ENCODE data around the gene GPR160. TPM values are rescaled to one million over a fixed set of nuclear protein-coding genes. Genes with fewer than 3 reads are reported as not detected.
A peak's percentile ranks its signal among the peaks of the same experiment; 100 is the strongest.

Gene GPR160
- total RNA-seq (1 to 10 TPM in 3 of 10 donors, under 1 TPM in 7; 0.22 to 1.9 (median 0.79) TPM), polyA plus RNA-seq (1 to 10 TPM; 1.0 to 1.2 TPM)
- long read RNA-seq, donor 1, partial matches to known transcripts: 0 of 1 reads
- long read RNA-seq, donor 1, other reads (novel, unspliced or antisense): 0 of 1 reads
- long read RNA-seq, donor 2: 0 reads
- long read RNA-seq, donor 3: 0 reads

DNA sequence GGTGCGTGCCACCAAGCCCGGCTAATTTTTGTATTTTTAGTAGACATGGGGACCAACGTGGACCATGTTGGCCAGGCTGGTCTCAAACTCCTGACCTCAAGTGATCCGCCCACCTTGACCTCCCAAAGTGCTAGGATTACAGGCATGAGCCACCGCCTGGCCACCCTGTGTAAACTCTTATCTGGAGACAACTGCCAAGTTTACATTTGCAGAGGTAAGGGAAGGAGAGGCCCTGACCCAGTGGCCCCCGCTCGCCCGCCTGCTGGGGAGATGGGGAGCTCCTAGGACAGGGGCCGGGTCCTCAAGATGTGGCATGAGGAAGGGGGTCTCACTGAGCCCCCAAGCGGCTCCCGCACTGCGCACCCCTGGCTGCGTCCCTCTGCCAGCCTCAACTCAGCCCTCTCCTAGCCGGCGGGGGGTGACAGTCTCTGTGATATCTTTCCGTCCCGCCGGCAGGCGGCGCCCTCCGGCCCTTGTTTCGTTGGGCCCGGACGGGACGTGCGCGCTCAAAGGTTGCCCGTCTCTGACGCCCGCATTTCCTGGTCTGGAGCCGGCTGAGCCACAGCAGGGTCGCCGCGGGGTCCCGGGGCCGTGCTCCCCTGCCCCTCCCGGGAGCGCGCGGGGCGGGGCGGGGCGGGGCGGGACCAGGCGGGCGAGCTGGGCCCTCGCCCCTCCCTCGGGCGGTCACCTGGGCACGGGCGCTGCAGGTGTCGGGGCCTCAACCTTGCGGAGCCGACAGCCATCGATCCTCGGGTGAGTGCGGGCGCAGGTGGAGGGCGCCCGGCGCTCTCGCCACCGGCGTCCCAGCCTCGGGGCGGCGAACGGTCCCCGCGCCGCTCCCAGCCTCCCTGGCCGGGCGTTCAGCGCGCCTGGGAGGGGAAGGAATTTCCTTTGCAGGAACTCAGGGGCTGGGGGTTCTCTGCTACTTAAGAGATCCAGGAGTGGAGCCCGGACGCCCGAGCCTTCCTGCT, at the start of gene GPR160:
Gene GPR160, plus strand, starts transcription at position 533 of the 971 bp plus-strand sequence. CDS start 45,978 bp downstream, outside the sequence.
- ATAC-seq (peak; percentile 70 to 92 (median 88)), DNase-seq (peak; percentile 57 to 76)
- H3K4me3 ChIP-seq: peak within 1 kb of the TSS; percentile 49 to 79 (median 66)
- H3K27ac ChIP-seq: peak within 1 kb of the TSS in 3 of 10 donors; percentile 39 to 87 (median 64)
- H3K36me3 ChIP-seq: no peaks in the 10 kb centered on the region
- peaks cover 0 to 23% (median 14%) of the 10 kb centered on the region in 9 donors for H3K4me1 ChIP-seq
- intact Hi-C loops (cut with DNase I): loop anchor here in 3 of 10 donors (5.0 to 10.0 kb wide), 2 partner anchors 70 to 173 kb away; partner anchors contain the start of genes LRRC31 (in 2 of the 3) and SEC62 (in 1 of the 3)
- H3K9me3 ChIP-seq: no peaks in the 10 kb centered on the region
- WGBS, 2 donors: 4% methylated on average over 76 to 78 of the region's 78 CpGs
- H3K27me3 ChIP-seq: peaks cover 0 to 44% (median 29%) of the 10 kb centered on the region in 7 donors
- TF ChIP-seq CTCF (IDR thresholded peaks at IDR 0.05): peak; percentile 31 to 77 (median 69)

- no peak for DNase-seq
- ATAC-seq: no peak
- Histone ChIP-seq H3K36me3 (peaks cover 0 to 100% (median 40%) of the 10 kb centered on the region in 9 donors), H3K4me1 (peaks cover 0 to 39% (median 22%) of the 10 kb centered on the region in 9 donors), H3K27ac (no peak overlapping the region), H3K27me3 (no peaks in the 10 kb centered on the region), H3K4me3 (no peak overlapping the region), H3K9me3 (no peaks in the 10 kb centered on the region)
- intact Hi-C loops (cut with DNase I): loop anchor here in 1 of 10 donors (10.0 kb wide), 1 partner anchor 216 kb away; the partner anchor contains the start of gene MYNN
- WGBS, 2 donors: 95 to 98% methylated on average over 4 of the region's 4 CpGs
- TF ChIP-seq CTCF (IDR thresholded peaks at IDR 0.05): no peak
Measured at GRCh38 chr3:169990431-169990830, 47.4 kb upstream of the GPR160 start.

- ATAC-seq: peak in 5 of 8 donors; percentile 38 to 79 (median 55)
- intact Hi-C loops (cut with DNase I): loop anchor here in 1 of 10 donors (10.0 kb wide), 1 partner anchor 217 kb away; the partner anchor contains the start of gene MYNN
- H3K9me3 ChIP-seq: no peaks in the 10 kb centered on the region
- H3K4me1 ChIP-seq: peaks cover 0 to 43% (median 22%) of the 10 kb centered on the region in 9 donors
- TF ChIP-seq CTCF (IDR thresholded peaks at IDR 0.05): no peak
- 28 to 42% methylated on average over 3 of the region's 3 CpGs for WGBS, 2 donors
- H3K36me3 ChIP-seq: peaks cover 0 to 99% (median 25%) of the 10 kb centered on the region in 9 donors
- peak overlapping the region in 4 of 10 donors; percentile 9 to 59 (median 22) for H3K27ac ChIP-seq
- DNase-seq: no peak
- no peaks in the 10 kb centered on the region for H3K27me3 ChIP-seq
- H3K4me3 ChIP-seq: no peak overlapping the region
Measured at GRCh38 chr3:169992156-169992555, 45.6 kb upstream of the GPR160 start.

GRCh38 chr3:169992781-169993180, 45.0 kb upstream of the GPR160 start:
- no peak for TF ChIP-seq CTCF (IDR thresholded peaks at IDR 0.05)
- intact Hi-C loops (cut with DNase I): loop anchor here in 1 of 10 donors (10.0 kb wide), 1 partner anchor 218 kb away; the partner anchor contains the start of gene MYNN
- Histone ChIP-seq H3K4me3 (no peak overlapping the region), H3K36me3 (peaks cover 0 to 92% (median 19%) of the 10 kb centered on the region in 9 donors), H3K4me1 (peaks cover 0 to 43% (median 22%) of the 10 kb centered on the region in 9 donors), H3K9me3 (no peaks in the 10 kb centered on the region), H3K27ac (peak overlapping the region in 2 of 10 donors; percentile 18 to 59), H3K27me3 (no peaks in the 10 kb centered on the region)
- WGBS, 2 donors: 71 to 80% methylated on average over 5 of the region's 5 CpGs
- ATAC-seq (no peak), DNase-seq (no peak)
